Fibroblast of lung (primary cell): ENCODE measurements around the gene SLC29A1.

ENCODE experiments used
- EZH2 ChIP-seq: IDR thresholded peaks from 2 replicates; pipeline ENCODE4 v1.5.1; 2012; ENCODE audit warnings: low read length, control low read depth, mild to moderate bottlenecking; ENCODE audit errors: missing control alignments
- TF ChIP-seq, protein P1 (sequence below), 2 donors: IDR thresholded peaks in 1 of 2; conservative IDR thresholded peaks in 1 of 2; 1 replicate in 1 of 2; 2 replicates in 1 of 2; pipeline ENCODE4 v1.5.1; 2011 to 2012; ENCODE audit warnings: low read length in 2 of 2, control low read depth in 1 of 2, inconsistent platforms in 1 of 2, low read depth in 1 of 2, mild to moderate bottlenecking in 1 of 2

DNA sequence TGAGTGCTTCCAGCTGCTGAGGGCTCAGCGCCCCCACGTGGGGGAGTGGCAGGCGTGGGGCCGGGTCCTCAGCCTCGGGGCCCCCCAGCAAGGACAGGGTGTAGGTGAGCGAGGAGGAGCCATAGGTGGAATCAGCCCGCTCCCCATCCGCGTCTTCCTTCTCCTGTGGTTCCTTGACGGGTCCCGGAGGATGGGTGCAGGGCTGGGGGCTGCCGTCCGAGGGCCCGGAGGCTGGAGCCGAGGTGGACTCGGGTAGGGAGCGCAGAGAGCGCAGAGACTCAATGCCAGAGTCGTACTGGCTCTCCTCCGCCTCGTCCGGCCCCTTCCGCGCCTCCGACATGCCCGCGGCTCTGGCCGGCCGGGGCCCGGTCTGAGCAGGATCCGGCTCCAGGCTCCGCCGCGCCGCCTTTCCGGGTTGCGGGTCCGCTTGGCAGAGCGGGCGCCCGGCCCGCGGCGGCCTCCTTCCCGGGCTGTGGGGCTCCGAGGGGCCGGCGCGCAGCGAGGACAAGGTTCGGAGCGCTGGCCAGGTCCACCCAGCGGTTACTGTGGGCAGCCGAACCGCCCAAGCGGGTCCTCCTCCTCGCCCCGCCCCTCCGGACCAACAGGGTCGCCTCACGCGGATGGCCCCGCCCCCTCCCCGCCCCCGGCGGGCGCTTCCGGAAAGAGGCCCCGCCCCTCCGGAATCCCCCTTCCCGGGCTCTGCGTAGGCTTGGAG lies 41.8 kb downstream of the SLC29A1 start, which contains the start of gene NFKBIE:
- TF ChIP-seq, protein P1, sequence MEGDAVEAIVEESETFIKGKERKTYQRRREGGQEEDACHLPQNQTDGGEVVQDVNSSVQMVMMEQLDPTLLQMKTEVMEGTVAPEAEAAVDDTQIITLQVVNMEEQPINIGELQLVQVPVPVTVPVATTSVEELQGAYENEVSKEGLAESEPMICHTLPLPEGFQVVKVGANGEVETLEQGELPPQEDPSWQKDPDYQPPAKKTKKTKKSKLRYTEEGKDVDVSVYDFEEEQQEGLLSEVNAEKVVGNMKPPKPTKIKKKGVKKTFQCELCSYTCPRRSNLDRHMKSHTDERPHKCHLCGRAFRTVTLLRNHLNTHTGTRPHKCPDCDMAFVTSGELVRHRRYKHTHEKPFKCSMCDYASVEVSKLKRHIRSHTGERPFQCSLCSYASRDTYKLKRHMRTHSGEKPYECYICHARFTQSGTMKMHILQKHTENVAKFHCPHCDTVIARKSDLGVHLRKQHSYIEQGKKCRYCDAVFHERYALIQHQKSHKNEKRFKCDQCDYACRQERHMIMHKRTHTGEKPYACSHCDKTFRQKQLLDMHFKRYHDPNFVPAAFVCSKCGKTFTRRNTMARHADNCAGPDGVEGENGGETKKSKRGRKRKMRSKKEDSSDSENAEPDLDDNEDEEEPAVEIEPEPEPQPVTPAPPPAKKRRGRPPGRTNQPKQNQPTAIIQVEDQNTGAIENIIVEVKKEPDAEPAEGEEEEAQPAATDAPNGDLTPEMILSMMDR (conservative IDR thresholded peaks at IDR 0.05 in 1 of 2, IDR thresholded peaks at IDR 0.05 in 1 of 2; ENCODE audit: low read depth in 1 of 2, low read length in 2 of 2), result no peak
- no peak for TF ChIP-seq EZH2
